Cardiac muscle cell (in vitro differentiated cells and primary cell): ENCODE data around the gene SMIM35. TPM values are rescaled to one million over a fixed set of nuclear protein-coding genes. Genes with fewer than 3 reads are reported as not detected.

Experiments used
- DNase-seq, 2 donors: peaks; one replicate each; pipeline versions ENCODE4 v3.0.0 to v3.0.0-alpha.2; 2010 to 2017; ENCODE audit warnings: low read depth in 1 of 2, low spot score in 1 of 2
- H3K27ac ChIP-seq: fragments of 200-600 bp; sonication (generic); 2 replicates; pipeline ENCODE4 v1.5.1; 2016
- H3K27me3 ChIP-seq: fragments of 200-600 bp; sonication (generic); 2 replicates; pipeline ENCODE4 v1.6.0; 2016; ENCODE audit warnings: control low read depth
- H3K36me3 ChIP-seq: fragments of 200-600 bp; sonication (generic); 2 replicates; pipeline ENCODE4 v1.5.1; 2016; ENCODE audit warnings: control low read depth
- H3K4me1 ChIP-seq: fragments of 200-600 bp; sonication (generic); 2 replicates; pipeline ENCODE4 v1.8.1; 2017; ENCODE audit warnings: low read depth, mild to moderate bottlenecking, mixed run types
- H3K4me3 ChIP-seq: fragments of 200-600 bp; sonication (generic); 2 replicates; pipeline ENCODE4 v1.5.1; 2016; ENCODE audit warnings: mild to moderate bottlenecking
- H3K9me3 ChIP-seq: fragments of 200-600 bp; sonication (generic); 2 replicates; pipeline ENCODE4 v1.5.1; 2017; ENCODE audit warnings: low read depth, mild to moderate bottlenecking, control low read depth
- polyA plus RNA-seq: library from polyadenylated mRNA; unstranded; fragments of >200 nt; fragmentation: Nextera tagmentation; extraction: Ambion mirVana; gene quantifications from 2 replicates; pipeline ENCODE4 v1.2.1, GENCODE V29; 2016
- total RNA-seq: library from RNA; depleted of rRNA; stranded (reverse); fragments of >200 nt; gene quantifications from 2 replicates; pipeline ENCODE4 v1.2.3, GENCODE V29; 2016
- TF ChIP-seq, protein P1 (sequence below): IDR thresholded peaks from 2 replicates; pipeline ENCODE4 v1.5.1; 2012; ENCODE audit warnings: low read depth, mild to moderate bottlenecking, low read length

The SMIM35 gene
- total and polyA plus RNA-seq, 2 experiments from 2014 or later = not detected

GRCh38 chr11:118084247-118084646 lies 2.5 kb downstream of the SMIM35 start:
- Histone ChIP-seq H3K4me1 (peaks cover 19% of the 10 kb centered on the region), H3K4me3 (no peak overlapping the region), H3K27ac (peak overlapping the region; percentile 68), H3K9me3 (no peaks in the 10 kb centered on the region), H3K27me3 (no peaks in the 10 kb centered on the region), H3K36me3 (no peaks in the 10 kb centered on the region)
- peak; percentile 42 to 55 for DNase-seq
- TF ChIP-seq, protein P1, sequence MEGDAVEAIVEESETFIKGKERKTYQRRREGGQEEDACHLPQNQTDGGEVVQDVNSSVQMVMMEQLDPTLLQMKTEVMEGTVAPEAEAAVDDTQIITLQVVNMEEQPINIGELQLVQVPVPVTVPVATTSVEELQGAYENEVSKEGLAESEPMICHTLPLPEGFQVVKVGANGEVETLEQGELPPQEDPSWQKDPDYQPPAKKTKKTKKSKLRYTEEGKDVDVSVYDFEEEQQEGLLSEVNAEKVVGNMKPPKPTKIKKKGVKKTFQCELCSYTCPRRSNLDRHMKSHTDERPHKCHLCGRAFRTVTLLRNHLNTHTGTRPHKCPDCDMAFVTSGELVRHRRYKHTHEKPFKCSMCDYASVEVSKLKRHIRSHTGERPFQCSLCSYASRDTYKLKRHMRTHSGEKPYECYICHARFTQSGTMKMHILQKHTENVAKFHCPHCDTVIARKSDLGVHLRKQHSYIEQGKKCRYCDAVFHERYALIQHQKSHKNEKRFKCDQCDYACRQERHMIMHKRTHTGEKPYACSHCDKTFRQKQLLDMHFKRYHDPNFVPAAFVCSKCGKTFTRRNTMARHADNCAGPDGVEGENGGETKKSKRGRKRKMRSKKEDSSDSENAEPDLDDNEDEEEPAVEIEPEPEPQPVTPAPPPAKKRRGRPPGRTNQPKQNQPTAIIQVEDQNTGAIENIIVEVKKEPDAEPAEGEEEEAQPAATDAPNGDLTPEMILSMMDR = no peak

- no peak for DNase-seq
- Histone ChIP-seq H3K4me1 (peaks cover 19% of the 10 kb centered on the region), H3K36me3 (no peaks in the 10 kb centered on the region), H3K27me3 (no peaks in the 10 kb centered on the region), H3K9me3 (no peaks in the 10 kb centered on the region), H3K27ac (peak overlapping the region; percentile 5), H3K4me3 (no peak overlapping the region)
- TF ChIP-seq, protein P1 = no peak
Observed at GRCh38 chr11:118082880-118083552, 3.7 kb downstream of the SMIM35 start.

DNA sequence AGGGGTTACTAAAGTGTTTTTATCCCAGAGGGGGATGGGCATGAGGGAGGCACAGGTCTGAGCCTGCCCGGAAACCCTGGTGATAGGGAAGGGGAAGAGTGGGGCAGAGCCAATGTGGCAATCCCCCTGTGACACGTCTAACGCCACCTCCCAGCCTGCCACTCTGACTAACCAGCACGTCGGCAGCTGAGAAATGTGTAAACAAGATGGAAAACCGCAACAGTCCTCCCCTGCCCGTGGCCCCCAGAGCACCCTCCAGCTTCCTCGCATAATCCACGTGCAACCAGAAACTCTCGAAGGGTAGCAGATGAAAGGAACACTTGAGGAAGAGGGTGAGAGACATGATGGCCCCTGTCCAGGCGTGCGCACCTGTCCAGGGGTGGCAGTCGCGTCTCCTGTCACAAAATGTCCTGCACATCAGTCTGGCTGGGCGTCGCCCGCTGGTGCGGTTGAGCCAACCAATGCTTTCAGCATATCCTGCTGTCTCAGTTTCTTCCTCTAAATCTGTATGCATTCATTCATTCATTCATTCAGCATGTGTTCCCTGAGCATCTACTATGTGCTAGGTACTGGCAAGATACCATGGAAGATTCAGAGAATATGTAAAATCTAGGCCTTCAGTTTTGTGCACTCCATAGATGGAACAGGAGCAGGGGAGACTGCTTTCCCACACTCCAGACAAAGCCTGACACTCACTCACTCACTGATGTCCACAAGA lies 5.4 kb downstream of the SMIM35 start:
- H3K4me1 ChIP-seq = peaks cover 19% of the 10 kb centered on the region
- TF ChIP-seq, protein P1 = no peak
- no peaks in the 10 kb centered on the region for H3K36me3 ChIP-seq
- H3K27ac ChIP-seq = no peak overlapping the region
- no peak overlapping the region for H3K4me3 ChIP-seq
- H3K9me3 ChIP-seq = no peaks in the 10 kb centered on the region
- no peaks in the 10 kb centered on the region for H3K27me3 ChIP-seq
- no peak for DNase-seq

- Histone ChIP-seq H3K36me3 (no peaks in the 10 kb centered on the region), H3K4me3 (no peak overlapping the region), H3K9me3 (no peaks in the 10 kb centered on the region), H3K27me3 (no peaks in the 10 kb centered on the region), H3K4me1 (peaks cover 19% of the 10 kb centered on the region), H3K27ac (no peak overlapping the region)
- DNase-seq = no peak
- TF ChIP-seq, protein P1 = no peak
Observed at GRCh38 chr11:118080296-118080695, 6.5 kb downstream of the SMIM35 start.

GRCh38 chr11:118079491-118079890 lies 7.3 kb downstream of the SMIM35 start:
- Histone ChIP-seq H3K27me3 (no peaks in the 10 kb centered on the region), H3K4me1 (peaks cover 18% of the 10 kb centered on the region), H3K27ac (no peak overlapping the region), H3K36me3 (no peaks in the 10 kb centered on the region), H3K9me3 (no peaks in the 10 kb centered on the region), H3K4me3 (no peak overlapping the region)
- DNase-seq = no peak
- TF ChIP-seq, protein P1 = no peak
